Hepatocyte (in vitro differentiated cells): ENCODE measurements around the gene PTH2R. TPM values are rescaled to one million over a fixed set of nuclear protein-coding genes. Genes with fewer than 3 reads are reported as not detected.
"Not testable (repeated sequence)": the region's sequence is repeated elsewhere in the genome, so short reads cannot be mapped to it uniquely, and the experiment has no call there.

Experiments used
- DNase-seq: peaks from one replicate; pipeline ENCODE4 v3.0.0-alpha.2; 2016; ENCODE audit warnings: low spot score
- H2AFZ ChIP-seq: fragments of 200-600 bp; sonication (generic); 2 replicates; pipeline ENCODE4 v1.6.0; 2016; ENCODE audit warnings: antibody characterized with exemption, mild to moderate bottlenecking
- H3K27ac ChIP-seq: fragments of 200-600 bp; sonication (generic); 2 replicates; pipeline ENCODE4 v1.5.1; 2016; ENCODE audit warnings: mild to moderate bottlenecking
- H3K27me3 ChIP-seq: fragments of 200-600 bp; sonication (generic); 2 replicates; pipeline ENCODE4 v1.6.1; 2016
- H3K36me3 ChIP-seq: fragments of 200-600 bp; sonication (generic); replicated peaks from 2 replicates; pipeline ENCODE4 v1.5.1; 2016; ENCODE audit warnings: low read depth; ENCODE audit not compliant: insufficient read depth
- H3K4me1 ChIP-seq: fragments of 200-600 bp; sonication (generic); 2 replicates; pipeline ENCODE4 v1.5.1; 2016; ENCODE audit warnings: mild to moderate bottlenecking, moderate library complexity; ENCODE audit not compliant: insufficient read depth
- H3K4me2 ChIP-seq: fragments of 200-600 bp; sonication (generic); 2 replicates; pipeline ENCODE4 v1.6.0; 2016
- H3K4me3 ChIP-seq: fragments of 200-600 bp; sonication (generic); 2 replicates; pipeline ENCODE4 v1.5.1; 2016; ENCODE audit warnings: mild to moderate bottlenecking
- H3K79me2 ChIP-seq: fragments of 200-600 bp; sonication (generic); 2 replicates; pipeline ENCODE4 v1.6.0; 2017; ENCODE audit warnings: mild to moderate bottlenecking
- H3K9me2 ChIP-seq: fragments of 200-600 bp; sonication (generic); replicated peaks from 2 replicates; pipeline ENCODE4 v1.6.0; 2017; ENCODE audit warnings: mild to moderate bottlenecking; ENCODE audit not compliant: insufficient read depth
- H3K9me3 ChIP-seq: fragments of 200-600 bp; sonication (generic); 2 replicates; pipeline ENCODE4 v1.5.1; 2016; ENCODE audit warnings: low read depth, mild to moderate bottlenecking
- H4K20me1 ChIP-seq: fragments of 200-600 bp; sonication (generic); 2 replicates; pipeline ENCODE4 v1.6.0; 2016; ENCODE audit warnings: mild to moderate bottlenecking; ENCODE audit not compliant: insufficient read depth, poor library complexity, severe bottlenecking
- EZH2 ChIP-seq: fragments of 200-600 bp; sonication (generic); IDR thresholded peaks from 2 replicates; pipeline ENCODE4 v1.6.1; 2016; ENCODE audit warnings: antibody characterized with exemption, mild to moderate bottlenecking, borderline replicate concordance
- EZH2phosphoT487 ChIP-seq: fragments of 200-600 bp; sonication (generic); IDR thresholded peaks from one replicate; pipeline ENCODE4 v1.6.1; 2018; ENCODE audit warnings: antibody characterized with exemption, mild to moderate bottlenecking, low read depth, moderate library complexity; ENCODE audit not compliant: unreplicated experiment, severe bottlenecking
- WGBS: methylation state at CpG from one replicate; pipeline ENCODE4 v1.1.6; 2016; ENCODE audit warnings: low lambda C conversion rate; ENCODE audit errors: missing lambda C conversion rate; 5-methylcytosine and 5-hydroxymethylcytosine counted together
- polyA plus RNA-seq: library from polyadenylated mRNA; unstranded; fragments of >200 nt; fragmentation: Nextera tagmentation; extraction: Ambion mirVana; gene quantifications from 2 replicates; pipeline ENCODE4 v1.2.1, GENCODE V29; 2016
- total RNA-seq: library from RNA; depleted of rRNA; stranded (reverse); fragments of >200 nt; gene quantifications from 2 replicates; pipeline ENCODE4 v1.2.3, GENCODE V29; 2014
- TF ChIP-seq, protein P1 (sequence below): fragments of 200-600 bp; sonication (generic); IDR thresholded peaks from 2 replicates; pipeline ENCODE4 v1.5.1; 2016; ENCODE audit warnings: antibody characterized with exemption, mild to moderate bottlenecking; ENCODE audit not compliant: poor library complexity

Gene PTH2R
- total and polyA plus RNA-seq, 2 experiments from 2014 or later, result not detected

DNA sequence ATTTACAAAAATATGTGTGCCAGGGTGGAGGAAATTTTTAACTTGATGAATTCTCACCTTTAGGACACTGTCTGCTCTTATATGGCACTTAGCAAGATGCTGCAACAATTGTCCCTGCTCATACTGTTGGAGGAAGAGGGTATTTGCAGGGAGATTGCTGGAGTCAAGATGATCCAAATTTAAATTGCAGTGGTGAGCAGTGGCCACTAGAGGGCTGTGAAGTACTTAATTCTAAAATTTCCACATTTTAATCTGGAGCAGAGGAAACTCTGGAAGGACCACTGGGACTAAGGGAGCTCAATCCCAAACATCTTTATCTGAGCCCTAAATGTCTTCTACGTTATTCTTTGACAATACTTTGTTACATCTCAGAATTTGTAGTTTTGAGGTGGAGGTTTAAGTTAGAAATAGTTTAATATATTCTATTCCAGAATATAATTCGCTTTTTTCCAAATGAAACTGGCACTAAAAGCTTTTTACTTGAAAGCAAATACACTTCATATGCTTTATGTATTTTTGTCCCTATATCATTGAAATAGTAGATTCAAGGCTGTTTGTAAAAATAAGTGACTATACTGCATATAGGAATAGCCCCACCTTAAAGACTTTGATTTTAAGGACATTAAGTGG is 33.0 kb upstream of the PTH2R start:
- H3K9me3 ChIP-seq, result no peaks in the 10 kb centered on the region
- H3K9me2 ChIP-seq, result no peaks in the 10 kb centered on the region
- DNase-seq, result peak; percentile 65
- no peak overlapping the region for H3K4me2 ChIP-seq
- no peak overlapping the region for H2AFZ ChIP-seq
- no peak for TF ChIP-seq EZH2
- TF ChIP-seq, protein P1, sequence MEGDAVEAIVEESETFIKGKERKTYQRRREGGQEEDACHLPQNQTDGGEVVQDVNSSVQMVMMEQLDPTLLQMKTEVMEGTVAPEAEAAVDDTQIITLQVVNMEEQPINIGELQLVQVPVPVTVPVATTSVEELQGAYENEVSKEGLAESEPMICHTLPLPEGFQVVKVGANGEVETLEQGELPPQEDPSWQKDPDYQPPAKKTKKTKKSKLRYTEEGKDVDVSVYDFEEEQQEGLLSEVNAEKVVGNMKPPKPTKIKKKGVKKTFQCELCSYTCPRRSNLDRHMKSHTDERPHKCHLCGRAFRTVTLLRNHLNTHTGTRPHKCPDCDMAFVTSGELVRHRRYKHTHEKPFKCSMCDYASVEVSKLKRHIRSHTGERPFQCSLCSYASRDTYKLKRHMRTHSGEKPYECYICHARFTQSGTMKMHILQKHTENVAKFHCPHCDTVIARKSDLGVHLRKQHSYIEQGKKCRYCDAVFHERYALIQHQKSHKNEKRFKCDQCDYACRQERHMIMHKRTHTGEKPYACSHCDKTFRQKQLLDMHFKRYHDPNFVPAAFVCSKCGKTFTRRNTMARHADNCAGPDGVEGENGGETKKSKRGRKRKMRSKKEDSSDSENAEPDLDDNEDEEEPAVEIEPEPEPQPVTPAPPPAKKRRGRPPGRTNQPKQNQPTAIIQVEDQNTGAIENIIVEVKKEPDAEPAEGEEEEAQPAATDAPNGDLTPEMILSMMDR, result peak; percentile 68
- H3K4me3 ChIP-seq, result no peak overlapping the region
- H3K36me3 ChIP-seq, result no peaks in the 10 kb centered on the region
- no peaks in the 10 kb centered on the region for H3K4me1 ChIP-seq
- no peaks in the 10 kb centered on the region for H3K27me3 ChIP-seq
- no peaks in the 10 kb centered on the region for H3K79me2 ChIP-seq
- no peak overlapping the region for H3K27ac ChIP-seq
- WGBS, result 50% methylated on average over 2 of the region's 2 CpGs
- no peaks in the 10 kb centered on the region for H4K20me1 ChIP-seq

DNA sequence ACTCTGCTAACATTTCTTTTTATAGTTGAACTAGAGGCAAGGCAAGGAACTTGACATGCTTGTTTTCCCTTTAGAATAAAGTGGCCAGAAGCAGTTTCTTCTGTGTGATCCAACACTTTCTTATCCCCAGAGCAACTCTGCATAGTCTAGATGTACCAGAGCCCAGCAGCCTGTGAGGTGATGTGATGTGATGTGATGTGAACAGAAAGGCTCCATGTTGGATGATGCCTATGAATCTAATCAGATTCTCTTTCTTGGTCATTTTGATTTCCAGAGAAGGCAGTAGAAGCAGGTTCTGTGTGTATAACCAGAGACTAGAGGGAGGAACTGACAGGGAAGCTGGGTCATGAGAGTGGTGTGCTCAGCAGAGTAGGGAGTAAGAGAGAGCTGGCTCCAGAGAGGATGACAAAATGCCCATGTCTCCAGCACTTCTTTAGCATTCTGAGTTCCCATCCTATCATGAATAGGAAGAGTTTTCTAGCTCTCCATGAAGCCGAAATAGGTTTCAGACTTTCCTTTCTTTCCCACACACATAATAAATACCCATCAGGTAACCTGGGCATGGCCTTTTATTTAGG is 31.0 kb upstream of the PTH2R start:
- Histone ChIP-seq H3K4me3 (no peak overlapping the region), H3K4me2 (no peak overlapping the region), H3K27ac (no peak overlapping the region), H3K36me3 (no peaks in the 10 kb centered on the region), H2AFZ (no peak overlapping the region), H3K9me3 (no peaks in the 10 kb centered on the region), H3K79me2 (no peaks in the 10 kb centered on the region), H3K4me1 (no peaks in the 10 kb centered on the region), H3K9me2 (no peaks in the 10 kb centered on the region), H4K20me1 (no peaks in the 10 kb centered on the region), H3K27me3 (no peaks in the 10 kb centered on the region)
- TF ChIP-seq, protein P1, result no peak
- no peak for TF ChIP-seq EZH2phosphoT487
- no peak for TF ChIP-seq EZH2
- WGBS, result 70% methylated on average over 1 of the region's 1 CpG
- DNase-seq, result no peak

DNA sequence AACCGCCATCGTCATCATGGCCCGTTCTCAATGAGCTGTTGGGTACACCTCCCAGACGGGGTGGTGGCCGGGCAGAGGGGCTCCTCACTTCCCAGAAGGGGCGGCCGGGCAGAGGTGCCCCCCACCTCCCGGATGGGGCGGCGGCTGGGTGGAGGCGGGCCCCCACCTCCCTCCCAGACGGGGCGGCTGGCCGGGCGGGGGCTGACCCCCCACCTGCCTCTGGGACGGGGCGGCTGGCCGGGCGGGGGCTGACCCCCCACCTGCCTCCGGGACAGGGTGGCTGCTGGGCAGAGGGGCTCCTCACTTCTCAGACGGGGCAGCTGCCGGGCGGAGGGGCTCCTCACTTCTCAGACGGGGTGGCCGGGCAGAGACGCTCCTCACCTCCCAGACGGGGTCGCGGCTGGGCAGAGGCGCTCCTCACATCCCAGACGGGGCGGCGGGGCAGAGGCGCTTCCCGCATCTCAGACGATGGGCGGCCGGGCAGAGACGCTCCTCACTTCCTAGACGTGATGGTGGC is 29.2 kb upstream of the PTH2R start:
- not testable (repeated sequence) for H3K27ac ChIP-seq, H3K9me2 ChIP-seq, DNase-seq, H4K20me1 ChIP-seq, H3K4me1 ChIP-seq, H3K4me2 ChIP-seq, H2AFZ ChIP-seq, H3K79me2 ChIP-seq, H3K9me3 ChIP-seq, H3K4me3 ChIP-seq, H3K36me3 ChIP-seq, H3K27me3 ChIP-seq
- WGBS, result 100% methylated on average over 4 of the region's 40 CpGs

DNA sequence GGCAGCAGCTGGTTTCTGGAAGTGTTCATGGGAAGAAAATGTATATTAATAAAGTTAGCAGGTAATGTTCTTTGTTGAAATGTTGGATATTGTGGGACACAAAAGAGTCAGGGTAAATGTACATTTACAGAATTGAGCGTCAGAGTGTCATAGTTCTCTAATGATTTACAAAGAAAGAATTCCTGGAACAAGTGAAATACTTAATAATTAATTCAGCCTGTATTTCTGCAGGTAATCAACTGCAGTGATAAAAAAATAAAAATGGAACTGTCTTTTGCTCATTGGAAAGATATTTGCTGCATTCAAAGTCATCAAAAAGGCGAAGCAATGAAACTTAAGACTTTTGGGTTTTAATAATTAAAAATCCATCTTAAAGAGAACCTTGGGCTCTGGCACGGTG is 27.4 kb upstream of the PTH2R start:
- DNase-seq, result no peak
- 88% methylated on average over 3 of the region's 3 CpGs for WGBS
- no peak for TF ChIP-seq EZH2
- Histone ChIP-seq H3K36me3 (no peaks in the 10 kb centered on the region), H3K9me2 (no peaks in the 10 kb centered on the region), H3K4me3 (no peak overlapping the region), H4K20me1 (no peaks in the 10 kb centered on the region), H2AFZ (no peak overlapping the region), H3K27me3 (no peaks in the 10 kb centered on the region), H3K4me2 (no peak overlapping the region), H3K9me3 (no peaks in the 10 kb centered on the region), H3K27ac (no peak overlapping the region), H3K79me2 (no peaks in the 10 kb centered on the region), H3K4me1 (no peaks in the 10 kb centered on the region)
